Measurements from ENCODE around the gene CREBRF.

CREBRF gene

GRCh38 chr5:173047838-173048105 lies 8.4 kb upstream of the CREBRF start:
- DNase-seq (ENCODE audit: insufficient read length, low spot score) (no peak), FAIRE-seq (no peak)
- no peak for TF ChIP-seq CTCF (IDR thresholded peaks at IDR 0.05; ENCODE audit: insufficient read depth, missing control alignments)

DNA sequence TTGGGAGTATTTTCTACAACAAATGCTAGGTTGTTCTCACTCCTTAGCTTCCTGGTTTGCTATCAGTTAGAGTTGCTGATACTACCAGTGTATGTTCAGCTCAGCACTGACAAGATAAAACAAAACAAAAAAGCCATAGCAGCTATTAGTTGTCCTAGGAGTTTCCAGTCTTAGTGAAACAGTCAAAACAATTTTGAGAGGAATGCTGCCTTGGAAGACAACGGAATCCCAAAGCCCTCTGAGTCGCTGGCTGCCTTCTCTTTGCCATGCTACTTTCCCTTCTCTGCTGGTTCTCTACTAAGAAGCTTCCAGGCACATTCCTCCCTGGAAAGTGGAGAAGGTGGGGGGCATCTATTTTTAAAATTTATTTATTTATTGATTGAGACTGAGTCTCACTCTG lies 5.4 kb upstream of the CREBRF start:
- no peak for DNase-seq (ENCODE audit: insufficient read length, low spot score)
- FAIRE-seq, result no peak
- TF ChIP-seq CTCF (IDR thresholded peaks at IDR 0.05; ENCODE audit: insufficient read depth, missing control alignments), result no peak

DNA sequence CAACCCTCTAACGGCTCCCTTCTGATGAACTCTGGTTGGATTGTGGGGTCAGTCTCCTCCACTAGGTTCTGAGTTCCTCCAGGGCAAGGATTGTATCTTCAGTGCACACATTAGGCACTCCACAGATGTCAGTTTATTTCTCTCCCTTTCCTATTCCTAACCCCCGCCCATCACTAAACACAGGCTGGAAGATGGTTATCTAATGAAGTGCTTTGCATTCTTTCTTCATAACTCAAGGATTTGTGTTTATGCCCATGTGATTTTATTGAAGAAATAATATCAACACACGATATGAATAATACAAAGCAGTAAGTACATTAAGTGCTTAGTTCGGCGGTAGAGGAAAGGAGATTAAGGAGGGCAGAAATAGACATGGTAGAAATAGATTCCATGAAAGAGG lies 4.4 kb upstream of the CREBRF start:
- no peak for TF ChIP-seq CTCF (IDR thresholded peaks at IDR 0.05; ENCODE audit: insufficient read depth, missing control alignments)
- FAIRE-seq (no peak), DNase-seq (ENCODE audit: insufficient read length, low spot score) (no peak)

- DNase-seq (ENCODE audit: insufficient read length, low spot score) (no peak), FAIRE-seq (no peak)
- TF ChIP-seq CTCF (IDR thresholded peaks at IDR 0.05; ENCODE audit: insufficient read depth, missing control alignments), result no peak
Measured at GRCh38 chr5:173053041-173053440, 3.1 kb upstream of the CREBRF start.

DNA sequence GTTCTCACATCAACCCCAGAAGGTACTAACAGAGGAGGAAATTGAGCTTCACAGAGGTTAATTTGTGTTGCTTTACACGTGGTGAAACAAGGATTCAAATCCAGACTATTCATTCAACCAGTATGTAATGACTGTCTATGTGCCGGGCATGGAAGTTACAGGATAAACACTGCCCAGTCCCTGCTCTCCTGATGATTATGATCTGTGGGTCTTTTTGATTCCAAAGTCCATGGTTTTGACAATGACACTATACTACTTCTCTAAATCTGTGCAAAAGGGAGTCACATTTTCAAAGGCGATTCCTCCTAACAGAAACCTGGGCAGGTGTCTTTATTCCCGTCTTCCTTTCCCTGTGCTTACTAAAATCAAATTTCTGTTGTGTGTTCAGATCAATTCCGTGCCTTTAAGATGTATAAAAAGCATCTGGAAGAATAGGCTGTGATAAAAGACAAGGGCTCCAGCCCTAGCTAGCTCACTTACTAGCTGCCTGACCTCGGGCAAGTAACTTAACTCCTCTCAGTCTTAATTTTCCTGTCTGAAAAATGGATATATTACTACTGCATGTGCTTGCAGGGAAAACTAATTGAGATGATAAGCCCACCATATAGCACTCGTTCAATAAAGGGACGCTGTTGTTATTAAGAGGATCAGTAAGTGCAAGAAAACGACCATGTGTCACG lies 970 bp upstream of the CREBRF start:
- TF ChIP-seq CTCF (IDR thresholded peaks at IDR 0.05; ENCODE audit: insufficient read depth, missing control alignments), result no peak
- no peak for DNase-seq (ENCODE audit: insufficient read length, low spot score)
- no peak for FAIRE-seq

GRCh38 chr5:173055722-173055982 lies 500 bp upstream of the CREBRF start:
- FAIRE-seq (no peak), DNase-seq (ENCODE audit: insufficient read length, low spot score) (no peak)
- TF ChIP-seq CTCF (IDR thresholded peaks at IDR 0.05; ENCODE audit: insufficient read depth, missing control alignments), result no peak

DNA sequence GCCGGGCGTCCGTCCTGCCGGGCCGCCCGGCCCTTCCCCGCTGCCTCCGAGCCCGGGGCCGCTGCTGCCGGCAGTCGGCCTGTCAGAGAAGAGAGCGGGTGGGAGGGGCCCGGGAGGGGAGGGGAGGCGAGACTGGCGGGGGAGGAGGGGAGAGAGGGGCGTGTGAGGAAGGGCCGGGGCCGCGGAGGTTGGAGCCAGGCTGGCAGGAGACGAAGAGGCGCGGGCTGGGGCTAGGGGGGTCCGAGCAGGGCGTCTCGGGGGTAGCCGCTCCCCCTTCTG lies 570 bp downstream of the CREBRF start:
- TF ChIP-seq CTCF (IDR thresholded peaks at IDR 0.05; ENCODE audit: insufficient read depth, missing control alignments), result no peak
- no peak for FAIRE-seq

More for the DNA sequence above, 570 bp downstream of the CREBRF start:
- DNase-seq (ENCODE audit: insufficient read length, low spot score), result no peak

All from D721Med (cell line).